ENCODE measurements around the gene HES4.
"Not testable (repeated sequence)": the region's sequence is repeated elsewhere in the genome, so short reads cannot be mapped to it uniquely, and the experiment has no call there.

HES4 gene

DNA sequence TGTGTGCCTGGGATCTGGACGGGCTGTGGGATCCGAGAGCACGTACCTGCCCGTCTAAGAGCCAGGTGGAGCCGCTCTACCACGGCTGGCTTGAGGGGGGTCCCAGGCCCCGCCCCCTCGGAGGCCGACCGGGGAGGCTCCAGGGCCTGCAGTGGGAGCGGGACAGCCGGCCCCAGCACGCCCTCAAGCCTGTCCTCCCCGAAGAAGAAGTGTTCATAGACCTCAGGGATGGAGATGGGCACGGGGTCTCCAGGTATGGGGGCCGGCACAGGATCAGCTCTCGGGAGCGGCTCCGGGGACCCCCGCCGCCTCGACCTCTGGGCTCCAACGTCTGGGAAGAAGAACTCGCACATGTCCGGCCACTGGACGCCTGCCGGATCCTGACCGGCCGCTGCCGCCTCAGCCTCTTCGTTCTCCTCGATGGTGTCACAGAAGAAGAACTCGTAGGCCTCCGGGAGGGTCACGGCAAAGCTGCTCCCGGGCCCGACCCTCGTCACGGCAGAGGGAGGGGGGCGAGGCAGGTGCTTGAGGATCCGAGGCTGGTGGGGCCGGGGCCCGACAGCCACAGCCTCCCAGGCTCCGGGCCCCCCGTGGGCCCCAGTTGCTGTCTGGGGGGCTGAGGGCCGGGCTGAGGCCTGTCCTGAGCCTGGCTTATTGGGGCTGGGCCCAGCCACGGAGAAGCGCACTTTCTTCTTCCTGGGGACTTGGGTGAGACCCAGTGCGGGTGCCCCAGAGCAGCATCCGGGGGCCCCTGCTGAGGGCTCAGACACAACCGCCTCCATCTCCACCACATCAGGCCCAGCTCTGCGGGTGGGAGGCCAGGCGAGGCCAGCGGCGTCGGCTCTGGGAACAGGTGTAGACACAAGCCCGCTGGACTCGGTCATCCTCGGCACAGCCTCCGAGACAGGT lies 20.8 kb downstream of the HES4 start:
- DNase-seq (ENCODE audit: low spot score): no peak

GRCh38 chr1:978069-978834 lies 21.6 kb downstream of the HES4 start:
- DNase-seq (ENCODE audit: low spot score): no peak

- DNase-seq (ENCODE audit: low spot score): not testable (repeated sequence)
Observed at GRCh38 chr1:976791-977190, 23.1 kb downstream of the HES4 start.

- DNase-seq (ENCODE audit: low spot score): peak; percentile 90
Observed at GRCh38 chr1:975896-976683, 23.8 kb downstream of the HES4 start.

GRCh38 chr1:975365-975764 lies 24.5 kb downstream of the HES4 start:
- no peak for DNase-seq (ENCODE audit: low spot score)

- no peak for DNase-seq (ENCODE audit: low spot score)
Observed at GRCh38 chr1:974687-975328, 25.1 kb downstream of the HES4 start.

DNA sequence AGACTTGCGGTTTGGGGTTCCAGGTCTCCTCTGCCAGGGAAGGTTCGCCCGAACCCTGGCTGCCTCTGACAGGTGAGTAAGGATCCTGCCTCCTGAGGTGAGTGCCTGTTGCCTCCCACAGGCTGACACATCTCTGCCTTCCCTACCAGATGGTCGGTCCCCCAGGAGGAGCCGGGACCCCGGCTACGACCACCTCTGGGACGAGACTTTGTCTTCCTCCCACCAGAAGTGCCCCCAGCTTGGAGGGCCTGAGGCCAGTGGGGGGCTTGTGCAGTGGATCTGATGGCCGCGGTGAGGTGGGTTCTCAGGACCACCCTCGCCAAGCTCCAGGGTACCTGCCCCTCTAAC lies 25.6 kb downstream of the HES4 start:
- DNase-seq (ENCODE audit: low spot score): no peak

DNA sequence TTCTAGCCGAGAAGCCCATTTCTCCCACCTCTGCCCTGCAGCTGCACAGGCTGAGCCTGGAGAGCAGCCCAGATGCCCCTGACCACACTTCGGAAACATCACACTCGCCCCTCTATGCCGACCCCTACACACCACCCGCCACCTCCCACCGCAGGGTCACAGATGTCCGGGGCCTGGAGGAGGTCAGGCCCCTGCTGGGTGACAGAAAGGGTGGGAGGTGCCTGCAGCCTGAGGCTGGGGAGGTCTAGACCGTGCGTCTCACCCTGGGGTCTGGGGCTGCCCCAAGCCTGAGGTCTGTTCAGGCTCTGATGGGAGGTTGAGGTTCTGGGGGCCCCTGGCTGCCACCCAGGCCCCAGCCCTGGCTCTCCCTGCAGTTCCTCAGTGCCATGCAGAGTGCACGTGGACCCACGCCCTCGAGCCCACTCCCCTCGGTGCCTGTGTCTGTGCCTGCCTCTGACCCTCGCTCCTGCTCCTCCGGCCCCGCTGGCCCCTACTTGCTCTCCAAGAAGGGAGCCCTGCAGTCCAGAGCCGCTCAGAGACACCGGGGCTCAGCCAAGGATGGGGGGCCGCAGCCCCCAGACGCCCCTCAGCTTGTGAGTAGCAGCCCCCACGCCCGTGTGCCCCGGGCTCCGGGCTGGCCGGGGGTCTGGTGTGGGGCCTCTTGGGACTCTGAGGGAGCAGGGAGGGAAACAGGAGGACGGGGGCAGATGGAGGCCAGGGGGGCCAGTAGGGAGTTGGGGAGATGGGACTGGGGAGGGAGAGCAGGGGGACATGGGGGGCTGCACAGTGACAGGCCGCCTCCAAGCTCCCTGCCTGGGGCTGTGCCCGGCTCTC lies 26.2 kb downstream of the HES4 start:
- no peak for DNase-seq (ENCODE audit: low spot score)

- DNase-seq (ENCODE audit: low spot score): no peak
Observed at GRCh38 chr1:972726-973458, 27.0 kb downstream of the HES4 start.

GRCh38 chr1:971751-972506 lies 28.0 kb downstream of the HES4 start:
- DNase-seq (ENCODE audit: low spot score): no peak

GRCh38 chr1:970973-971730 lies 28.7 kb downstream of the HES4 start:
- DNase-seq (ENCODE audit: low spot score): no peak

DNA sequence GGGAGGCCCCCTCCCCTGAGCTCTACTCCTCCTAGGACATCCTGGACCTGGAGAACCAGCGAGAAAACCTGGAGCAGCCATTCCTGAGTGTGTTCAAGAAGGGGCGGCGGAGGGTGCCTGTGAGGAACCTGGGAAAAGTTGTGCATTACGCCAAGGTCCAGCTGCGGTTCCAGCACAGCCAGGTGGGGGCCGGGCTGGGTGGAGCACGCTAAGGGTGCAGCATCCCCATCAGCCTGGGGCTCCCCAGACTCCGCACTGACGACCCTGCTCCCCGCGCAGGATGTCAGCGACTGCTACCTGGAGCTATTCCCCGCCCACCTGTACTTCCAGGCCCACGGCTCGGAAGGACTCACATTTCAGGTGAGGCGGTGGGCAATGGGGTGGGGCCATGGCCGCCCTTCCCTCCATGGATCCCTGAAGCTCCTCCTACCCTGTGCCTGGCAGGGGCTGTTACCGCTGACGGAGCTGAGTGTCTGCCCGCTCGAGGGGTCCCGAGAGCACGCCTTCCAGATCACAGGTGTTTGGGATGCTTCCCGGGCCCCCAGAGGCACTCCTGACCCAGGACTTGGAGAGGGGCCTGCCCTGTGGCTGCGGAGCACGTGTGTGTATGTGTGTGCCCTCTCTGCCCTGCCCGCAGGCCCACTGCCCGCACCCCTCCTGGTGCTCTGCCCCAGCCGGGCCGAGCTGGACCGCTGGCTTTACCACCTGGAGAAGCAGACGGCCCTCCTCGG lies 29.5 kb downstream of the HES4 start:
- DNase-seq (ENCODE audit: low spot score): no peak

DNA sequence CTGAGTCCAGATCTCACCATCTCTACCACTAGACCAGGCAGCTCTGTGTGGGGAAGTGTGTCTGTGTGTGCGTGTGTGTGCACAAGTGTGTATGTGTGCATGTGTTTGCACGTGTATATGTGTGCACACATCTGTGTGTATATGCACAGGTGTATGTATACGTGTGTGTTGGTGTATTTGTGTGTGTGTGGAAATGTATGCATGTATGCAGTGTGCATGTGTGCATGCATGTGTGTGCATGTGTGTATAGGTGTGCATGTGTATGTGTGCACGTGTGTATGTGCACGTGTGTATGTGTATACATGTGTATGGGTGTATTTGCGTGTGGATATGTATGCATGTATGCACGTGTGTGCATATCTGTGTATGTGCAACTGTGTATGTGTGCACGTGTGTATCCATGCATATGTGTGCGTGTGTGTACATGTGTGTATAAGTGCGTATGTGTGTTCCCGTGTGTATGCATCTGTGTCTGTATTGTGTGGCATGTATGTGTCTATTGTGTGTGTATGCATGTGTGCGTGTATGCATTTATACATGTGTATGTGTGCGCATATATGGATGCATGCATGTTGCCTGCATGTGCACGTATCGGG lies 30.5 kb downstream of the HES4 start:
- no peak for DNase-seq (ENCODE audit: low spot score)

- DNase-seq (ENCODE audit: low spot score): no peak
Observed at GRCh38 chr1:967466-968343, 32.2 kb downstream of the HES4 start.

DNA sequence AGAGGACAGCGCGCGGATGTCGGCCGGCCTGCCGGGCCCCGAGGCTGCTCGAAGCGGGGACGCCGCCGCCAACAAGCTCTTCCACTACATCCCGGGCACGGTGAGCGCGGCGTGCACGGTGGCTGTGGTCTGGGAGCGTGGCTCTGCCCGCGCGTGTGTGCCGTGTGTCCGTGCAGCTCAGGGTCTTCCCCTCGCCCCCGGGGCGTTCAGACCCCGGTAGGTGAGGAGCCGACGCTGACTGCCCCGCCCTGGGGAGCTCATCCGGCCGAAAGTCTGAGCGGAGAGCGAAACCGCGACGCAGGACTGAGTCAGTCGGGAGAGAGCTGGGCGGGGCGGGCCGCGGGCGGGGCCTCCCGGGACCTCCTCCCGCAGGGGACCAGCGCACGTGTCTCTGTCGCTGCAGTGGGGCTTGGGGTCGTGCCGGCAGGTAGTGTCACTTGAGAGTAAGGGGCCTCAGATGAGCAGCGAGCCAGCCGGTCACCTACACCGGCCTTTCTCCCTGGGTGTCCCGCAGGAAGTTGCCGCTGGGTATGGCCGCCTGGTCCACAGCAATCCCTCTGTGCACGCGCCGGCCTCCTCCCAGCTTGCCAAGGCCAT lies 33.1 kb downstream of the HES4 start:
- DNase-seq (ENCODE audit: low spot score): peak; percentile 94

DNA sequence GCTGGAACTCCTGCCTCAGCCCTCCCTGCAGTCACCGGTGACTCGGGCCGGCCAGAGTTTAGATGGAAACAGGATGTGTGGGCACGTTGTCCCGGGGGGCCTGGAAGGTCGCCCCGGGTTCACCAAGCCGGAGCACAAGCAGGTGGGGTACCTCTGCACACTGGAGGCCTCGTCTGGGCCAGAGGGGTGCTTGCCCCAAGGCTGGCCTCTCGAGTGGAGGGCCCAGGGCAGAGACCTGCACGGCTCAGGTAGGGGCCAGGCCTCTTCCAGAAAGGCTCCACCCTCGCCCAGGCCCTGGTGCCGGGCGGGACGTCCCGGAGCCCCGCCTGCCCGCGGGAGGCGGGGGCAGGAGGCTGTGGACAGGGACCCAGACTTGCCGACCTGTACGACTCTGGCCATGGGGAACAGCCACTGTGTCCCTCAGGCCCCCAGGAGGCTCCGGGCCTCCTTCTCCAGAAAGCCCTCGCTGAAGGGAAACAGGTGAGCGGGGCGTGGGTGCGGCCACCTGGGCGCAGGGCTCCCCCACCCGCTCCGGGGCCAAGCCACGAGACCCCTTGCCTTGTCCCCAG lies 33.7 kb downstream of the HES4 start, which contains the start of gene PLEKHN1:
TSS of gene PLEKHN1 (plus strand) at position 348 of the 569 bp plus-strand sequence. CDS start at position 398, 50 bp downstream.
- DNase-seq (ENCODE audit: low spot score): peak; percentile 77
